ENCODE data around the gene MFAP1.

The MFAP1 gene

DNA sequence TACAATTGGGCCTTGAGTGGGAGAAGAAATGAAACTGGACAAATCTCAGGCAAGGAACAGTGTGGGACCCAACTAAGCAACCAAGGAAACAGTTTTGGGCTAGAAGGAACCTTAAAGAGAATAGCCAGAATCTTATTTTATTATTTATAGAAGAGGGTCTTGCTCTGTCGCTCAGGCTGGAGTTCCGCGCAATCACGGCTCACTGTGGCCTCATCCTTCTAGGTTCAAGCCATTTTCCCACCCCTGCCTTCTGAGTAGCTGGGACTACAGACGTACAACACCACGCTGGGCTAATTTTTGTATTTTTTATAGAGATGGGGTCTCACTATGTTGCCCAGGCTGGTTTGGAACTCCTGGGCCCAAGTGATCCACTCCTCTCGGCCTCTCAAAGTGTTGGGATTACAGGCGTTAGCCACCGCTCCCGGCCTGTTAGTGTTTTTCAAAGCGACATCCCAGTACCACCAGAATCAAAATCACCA, 1.6 kb upstream of the MFAP1 start:
- TF ChIP-seq GATA3 (IDR thresholded peaks at IDR 0.05; ENCODE audit: low read depth, low read length) (no peak), GATA2 (IDR thresholded peaks at IDR 0.05; ENCODE audit: low read depth, low read length) (no peak)

DNA sequence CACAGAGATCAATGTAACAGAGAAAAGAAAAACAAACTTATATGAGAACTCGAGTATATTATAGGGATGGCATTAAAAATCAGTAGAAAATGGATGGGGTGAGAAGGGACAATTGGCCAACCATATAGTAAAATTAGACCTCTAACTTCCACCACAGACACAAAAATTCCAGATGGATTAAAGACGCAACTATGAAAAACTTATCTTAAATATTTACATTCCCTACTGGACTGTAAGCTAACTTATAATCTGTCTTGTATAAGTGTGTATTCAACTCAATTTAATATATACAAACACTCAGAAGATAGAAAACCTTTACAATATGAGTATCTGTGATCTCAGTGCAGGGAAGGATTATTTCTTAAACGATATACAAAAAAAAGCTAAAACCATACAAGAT, 3.0 kb downstream of the MFAP1 start:
- TF ChIP-seq GATA3 (IDR thresholded peaks at IDR 0.05; ENCODE audit: low read depth, low read length) (no peak), GATA2 (IDR thresholded peaks at IDR 0.05; ENCODE audit: low read depth, low read length) (no peak)

DNA sequence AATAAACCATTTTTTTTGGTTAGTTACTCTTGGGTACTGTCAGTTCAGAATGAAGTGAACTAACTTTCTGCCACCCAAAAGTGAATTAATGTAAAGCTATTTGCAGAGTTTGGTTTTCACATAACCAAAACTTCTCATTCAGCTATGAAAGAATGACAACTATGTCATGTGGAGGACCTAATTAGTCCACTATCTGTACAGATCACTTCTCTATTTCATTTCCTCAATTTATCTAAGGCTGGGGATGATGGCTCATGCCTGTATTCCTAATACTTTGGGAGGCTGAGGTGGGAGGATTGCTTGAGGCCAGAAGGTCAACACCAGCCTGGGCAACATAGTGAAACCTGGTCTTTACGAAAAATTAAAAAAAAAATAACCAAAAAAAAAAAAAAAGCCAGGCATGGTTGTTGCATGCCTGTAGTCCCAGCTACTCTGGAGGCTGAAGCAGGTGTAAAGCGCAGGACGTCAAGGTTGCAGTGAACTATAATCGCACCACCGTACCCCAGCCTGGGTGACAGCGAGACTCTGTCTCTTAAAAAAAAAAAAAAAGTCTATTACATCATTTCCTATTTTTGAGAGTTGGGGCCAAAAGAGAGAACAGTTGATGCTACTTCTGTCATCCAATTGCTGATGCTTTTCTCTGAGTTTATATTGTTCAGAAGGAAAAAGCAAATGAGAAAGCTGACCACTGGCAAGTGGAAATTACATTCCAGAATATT, 15.4 kb downstream of the MFAP1 start:
- TF ChIP-seq GATA2 (IDR thresholded peaks at IDR 0.05; ENCODE audit: low read depth, low read length): no peak
- TF ChIP-seq GATA3 (IDR thresholded peaks at IDR 0.05; ENCODE audit: low read depth, low read length): no peak

DNA sequence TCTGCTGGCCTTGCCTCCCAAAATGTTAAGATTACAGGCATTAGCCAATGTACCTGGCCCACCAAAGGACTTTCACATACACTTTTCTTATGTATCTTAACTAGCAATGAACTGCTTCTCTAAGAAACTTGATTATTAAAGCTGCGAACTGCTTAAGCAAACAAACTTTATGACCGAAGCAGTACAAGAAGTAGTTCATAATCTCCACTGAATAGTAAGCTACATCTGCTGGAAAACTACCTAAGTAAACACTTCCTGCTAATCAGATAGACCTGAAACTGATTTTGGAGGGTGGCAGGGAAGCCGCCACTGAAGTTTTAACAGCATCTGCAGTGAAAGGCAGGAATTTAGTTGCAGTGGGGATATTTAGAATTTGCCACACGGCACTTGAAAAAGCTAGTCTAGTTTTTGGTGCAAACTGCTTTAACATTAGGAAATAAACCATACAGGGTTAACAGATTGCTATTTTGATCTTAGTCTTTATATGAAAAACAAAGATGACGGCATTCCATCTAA, 16.0 kb downstream of the MFAP1 start:
- TF ChIP-seq GATA3 (IDR thresholded peaks at IDR 0.05; ENCODE audit: low read depth, low read length): no peak
- TF ChIP-seq GATA2 (IDR thresholded peaks at IDR 0.05; ENCODE audit: low read depth, low read length): no peak

DNA sequence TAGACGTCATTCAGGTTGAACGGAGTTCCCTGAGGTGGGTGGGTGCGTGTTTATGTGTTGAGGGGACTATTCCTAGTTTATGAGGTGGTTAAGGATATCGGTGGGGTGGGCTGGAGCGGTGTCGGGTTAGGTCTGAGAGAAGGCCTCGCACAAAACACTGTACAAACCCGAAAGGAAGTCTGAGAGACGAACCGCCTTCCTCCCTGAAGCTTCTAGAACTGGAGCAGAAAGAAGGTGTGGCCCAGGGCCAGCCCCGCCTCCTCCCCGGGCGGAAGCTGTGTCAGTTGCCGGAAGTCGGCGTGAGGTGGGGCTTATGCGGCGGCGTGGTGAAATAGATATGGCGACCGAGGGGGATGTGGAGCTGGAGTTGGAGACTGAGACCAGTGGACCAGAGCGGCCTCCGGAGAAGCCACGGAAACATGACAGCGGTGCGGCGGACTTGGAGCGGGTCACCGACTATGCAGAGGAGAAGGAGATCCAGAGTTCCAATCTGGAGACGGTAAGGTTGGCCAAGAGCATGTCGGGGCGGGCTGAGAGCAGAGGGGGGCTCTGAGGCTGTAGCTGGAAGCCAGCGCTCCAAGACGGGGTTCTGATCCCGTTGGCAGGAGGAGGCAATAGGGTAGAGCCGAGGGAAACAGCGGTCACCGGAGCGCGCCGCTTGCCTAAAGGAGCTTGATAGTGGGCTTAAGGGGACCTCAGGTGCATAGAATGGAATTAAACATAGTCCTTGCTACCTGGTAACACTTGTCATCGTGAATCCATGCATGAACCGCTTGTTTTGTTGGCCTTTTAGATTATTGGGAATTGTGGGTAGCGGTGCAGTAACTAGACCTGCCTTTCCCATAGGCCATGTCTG, 24.0 kb downstream of the MFAP1 start, which contains the start of gene HYPK:
TSS of gene HYPK (plus strand) at position 314 of the 856 bp plus-strand sequence. CDS start at position 338, 24 bp downstream.
- no peak for TF ChIP-seq GATA2 (IDR thresholded peaks at IDR 0.05; ENCODE audit: low read depth, low read length)
- TF ChIP-seq GATA3 (IDR thresholded peaks at IDR 0.05; ENCODE audit: low read depth, low read length): no peak

DNA sequence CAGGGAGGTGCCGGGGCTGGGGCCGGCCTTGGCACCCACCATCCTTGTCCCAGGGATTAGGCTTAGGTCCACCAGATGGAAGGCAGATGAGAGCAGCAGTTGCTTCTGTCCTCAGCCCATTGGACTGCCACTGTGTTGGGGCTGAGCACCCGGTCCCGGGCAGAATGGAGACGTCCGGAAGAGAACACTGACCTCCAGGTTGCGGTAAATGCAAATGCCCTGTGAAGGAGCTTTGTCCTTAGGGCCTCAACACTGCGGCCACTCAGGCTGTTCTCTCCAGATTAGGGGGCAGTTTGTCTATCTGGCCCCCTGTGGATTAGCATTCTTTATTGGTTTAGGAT, 24.6 kb downstream of the MFAP1 start, which contains the start of gene SERINC4:
TSS of gene SERINC4 (minus strand) at position 276 of the 341 bp plus-strand sequence. CDS start at position 42, 234 bp downstream.
- no peak for TF ChIP-seq GATA3 (IDR thresholded peaks at IDR 0.05; ENCODE audit: low read depth, low read length)

DNA sequence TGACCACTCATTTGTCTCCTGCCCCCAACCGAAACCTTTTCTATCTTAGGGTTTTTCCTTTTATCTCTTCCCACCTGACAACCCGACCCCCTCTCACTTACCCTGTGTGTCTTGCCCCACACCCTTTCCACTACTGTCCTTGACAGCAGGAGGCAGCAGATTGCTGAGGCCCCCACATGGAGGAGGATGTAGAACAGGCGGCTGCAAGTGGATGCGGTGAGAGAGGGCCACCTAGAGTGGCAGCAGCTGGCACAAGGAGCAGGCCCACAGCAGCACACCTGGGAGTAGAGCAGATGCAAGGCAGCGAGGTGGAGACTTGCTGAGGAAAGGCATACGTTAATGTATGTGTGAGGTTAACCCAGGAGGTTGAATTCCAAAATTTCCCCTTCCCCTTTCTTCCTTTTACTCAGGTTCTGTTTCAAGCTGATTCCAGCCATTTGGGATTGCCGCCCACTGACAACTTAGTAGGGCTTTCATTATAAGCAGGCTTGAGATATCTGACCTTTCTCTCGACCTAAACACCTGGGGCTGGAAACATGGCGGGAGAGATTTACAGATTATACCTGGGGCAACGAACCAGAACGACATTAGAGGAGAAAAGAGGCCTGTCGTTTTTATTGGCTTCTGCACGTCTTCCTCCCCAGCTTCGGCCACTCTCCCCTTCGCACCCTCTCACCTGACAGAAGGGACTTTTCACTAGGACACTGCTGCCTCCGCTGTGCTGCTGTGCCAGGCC, 25.1 kb downstream of the MFAP1 start:
- TF ChIP-seq GATA3 (IDR thresholded peaks at IDR 0.05; ENCODE audit: low read depth, low read length) (no peak), GATA2 (IDR thresholded peaks at IDR 0.05; ENCODE audit: low read depth, low read length) (no peak)

DNA sequence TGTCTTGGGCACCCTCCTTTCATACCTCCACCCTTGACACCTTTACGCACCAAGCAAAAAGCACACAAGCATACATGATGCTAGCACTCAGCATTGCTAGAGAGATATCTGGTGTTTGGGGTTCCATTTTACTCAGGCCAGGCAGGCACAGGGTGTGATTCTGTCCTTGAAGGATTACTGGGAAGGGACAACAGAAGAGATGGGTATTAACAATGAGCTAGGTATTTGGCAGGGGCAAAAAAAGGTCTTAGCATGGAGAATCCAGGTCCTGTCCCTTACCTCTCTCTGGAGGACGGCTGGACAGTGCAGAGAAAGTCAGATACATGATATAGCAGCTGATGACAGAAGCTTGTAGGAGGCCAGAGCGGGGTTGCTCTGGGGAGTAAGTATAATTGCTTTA, 27.9 kb downstream of the MFAP1 start:
- no peak for TF ChIP-seq GATA3 (IDR thresholded peaks at IDR 0.05; ENCODE audit: low read depth, low read length)
- TF ChIP-seq GATA2 (IDR thresholded peaks at IDR 0.05; ENCODE audit: low read depth, low read length): no peak

DNA sequence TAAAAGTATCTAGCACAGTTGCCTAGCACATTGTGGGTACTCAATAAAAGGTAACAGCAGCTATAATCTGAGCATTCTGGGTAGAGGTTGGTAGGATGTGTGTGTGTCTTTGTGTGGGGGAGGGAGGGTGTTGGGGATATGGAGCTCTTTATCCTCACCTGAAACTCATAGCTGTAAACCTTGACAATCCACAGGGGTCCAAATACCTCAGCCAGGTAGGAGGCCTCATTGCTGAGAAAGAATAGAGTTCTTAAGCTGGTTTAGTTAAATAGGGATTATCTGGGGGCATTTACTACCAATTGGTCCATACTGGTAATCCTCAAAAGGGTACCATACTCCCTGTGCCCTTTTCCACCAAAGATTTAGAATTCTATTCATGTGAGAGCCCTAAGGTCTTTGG, 28.5 kb downstream of the MFAP1 start:
- no peak for TF ChIP-seq GATA3 (IDR thresholded peaks at IDR 0.05; ENCODE audit: low read depth, low read length)
- TF ChIP-seq GATA2 (IDR thresholded peaks at IDR 0.05; ENCODE audit: low read depth, low read length): no peak

DNA sequence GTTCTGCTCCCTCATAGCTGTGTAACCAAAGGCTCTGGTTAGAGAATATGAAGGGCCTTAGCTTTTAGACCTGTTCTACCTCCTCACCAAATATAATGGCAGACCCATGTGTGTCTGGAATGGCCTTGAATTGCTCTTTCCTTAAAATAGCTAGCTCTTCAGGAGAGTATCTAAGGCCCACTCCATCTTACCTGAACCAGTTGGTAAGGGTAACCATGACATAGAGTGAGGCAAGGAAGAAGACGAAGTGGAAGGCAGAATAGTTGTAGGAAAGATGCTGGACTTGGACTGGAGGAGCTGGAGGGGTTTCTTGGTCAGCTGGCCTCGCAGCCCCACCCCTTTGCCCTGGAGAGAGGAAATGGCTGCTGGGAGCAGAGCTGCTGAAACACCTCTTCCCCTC, 29.3 kb downstream of the MFAP1 start:
- TF ChIP-seq GATA3 (IDR thresholded peaks at IDR 0.05; ENCODE audit: low read depth, low read length): no peak
- TF ChIP-seq GATA2 (IDR thresholded peaks at IDR 0.05; ENCODE audit: low read depth, low read length): no peak

DNA sequence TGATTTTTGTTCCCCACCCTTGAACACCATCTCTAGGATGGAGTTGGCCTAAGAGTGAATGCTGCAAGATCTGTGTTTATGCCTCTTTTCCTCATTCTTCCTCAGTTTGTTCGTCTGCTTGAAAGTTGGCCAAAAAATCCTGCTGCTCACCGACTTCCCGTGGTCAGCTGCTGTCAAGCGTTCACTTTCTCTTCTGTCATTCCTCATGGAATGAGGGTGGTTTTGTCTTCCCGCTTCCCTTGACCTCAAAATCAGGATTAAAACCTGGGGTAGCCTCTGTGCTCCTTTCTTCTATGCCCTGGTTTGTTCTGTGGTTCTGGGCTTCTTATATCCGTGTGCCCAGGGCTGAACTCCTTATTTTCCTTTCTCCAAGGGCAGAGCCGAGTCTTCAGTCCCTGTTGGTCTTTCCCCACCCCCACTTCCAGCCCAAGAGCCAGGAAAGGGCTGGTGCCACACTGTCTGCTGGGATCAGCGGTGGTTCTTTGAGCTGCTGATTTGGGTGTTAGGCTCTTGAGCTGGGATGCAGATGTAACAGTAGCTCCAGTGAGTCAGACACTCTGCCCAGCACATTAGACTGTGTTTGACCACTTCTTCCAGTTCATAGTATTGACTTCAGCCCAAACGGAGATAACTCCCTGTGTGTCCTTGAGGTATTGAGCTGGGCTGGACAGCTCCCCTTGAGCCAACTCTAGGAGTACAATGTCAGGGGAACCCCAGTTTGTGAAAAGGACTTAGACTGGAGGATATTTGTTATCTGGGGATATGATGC, 30.0 kb downstream of the MFAP1 start:
- TF ChIP-seq GATA2 (IDR thresholded peaks at IDR 0.05; ENCODE audit: low read depth, low read length): no peak
- no peak for TF ChIP-seq GATA3 (IDR thresholded peaks at IDR 0.05; ENCODE audit: low read depth, low read length)

DNA sequence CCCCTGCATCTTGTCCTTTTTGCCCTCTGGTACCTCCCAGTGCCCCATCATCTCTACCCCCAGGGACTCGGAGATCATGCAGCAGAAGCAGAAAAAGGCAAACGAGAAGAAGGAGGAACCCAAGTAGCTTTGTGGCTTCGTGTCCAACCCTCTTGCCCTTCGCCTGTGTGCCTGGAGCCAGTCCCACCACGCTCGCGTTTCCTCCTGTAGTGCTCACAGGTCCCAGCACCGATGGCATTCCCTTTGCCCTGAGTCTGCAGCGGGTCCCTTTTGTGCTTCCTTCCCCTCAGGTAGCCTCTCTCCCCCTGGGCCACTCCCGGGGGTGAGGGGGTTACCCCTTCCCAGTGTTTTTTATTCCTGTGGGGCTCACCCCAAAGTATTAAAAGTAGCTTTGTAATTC, 30.8 kb downstream of the MFAP1 start:
- TF ChIP-seq GATA2 (IDR thresholded peaks at IDR 0.05; ENCODE audit: low read depth, low read length) (no peak), GATA3 (IDR thresholded peaks at IDR 0.05; ENCODE audit: low read depth, low read length) (no peak)

DNA sequence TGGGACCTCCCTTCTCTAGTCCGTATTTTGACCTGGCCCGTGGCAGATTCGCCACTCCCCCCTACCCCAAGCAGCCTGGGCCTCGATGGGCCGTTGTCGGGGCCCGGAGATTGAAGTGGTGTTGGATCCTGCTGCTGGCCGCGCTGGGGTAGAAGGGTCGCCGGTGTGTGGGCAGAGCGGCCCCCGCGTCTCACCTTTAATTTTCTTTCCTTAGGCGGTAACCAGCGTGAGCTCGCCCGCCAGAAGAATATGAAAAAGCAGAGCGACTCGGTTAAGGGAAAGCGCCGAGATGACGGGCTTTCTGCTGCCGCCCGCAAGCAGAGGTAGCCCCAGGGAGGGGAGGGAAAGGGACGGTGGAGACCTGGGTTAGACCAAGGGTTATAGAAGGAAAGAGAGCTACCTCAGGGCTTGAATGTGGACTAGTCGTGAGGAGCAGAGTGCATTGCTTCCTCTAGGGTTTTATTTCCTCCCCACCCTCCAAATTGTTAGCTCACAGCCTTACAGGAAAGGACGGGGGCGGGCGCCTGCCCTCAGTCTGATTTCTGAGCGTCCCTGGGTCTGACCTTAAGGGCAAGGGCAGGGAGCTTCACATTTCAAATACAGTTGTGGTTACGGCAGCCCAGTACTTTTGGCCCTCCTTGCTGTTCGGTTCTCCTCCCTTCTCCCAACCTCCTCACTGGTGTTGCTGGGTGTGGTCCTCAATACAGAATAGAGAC, 31.6 kb downstream of the MFAP1 start:
- TF ChIP-seq GATA3 (IDR thresholded peaks at IDR 0.05; ENCODE audit: low read depth, low read length): no peak
- TF ChIP-seq GATA2 (IDR thresholded peaks at IDR 0.05; ENCODE audit: low read depth, low read length): no peak
